ENCODE data around the gene TMEM214.

DNA sequence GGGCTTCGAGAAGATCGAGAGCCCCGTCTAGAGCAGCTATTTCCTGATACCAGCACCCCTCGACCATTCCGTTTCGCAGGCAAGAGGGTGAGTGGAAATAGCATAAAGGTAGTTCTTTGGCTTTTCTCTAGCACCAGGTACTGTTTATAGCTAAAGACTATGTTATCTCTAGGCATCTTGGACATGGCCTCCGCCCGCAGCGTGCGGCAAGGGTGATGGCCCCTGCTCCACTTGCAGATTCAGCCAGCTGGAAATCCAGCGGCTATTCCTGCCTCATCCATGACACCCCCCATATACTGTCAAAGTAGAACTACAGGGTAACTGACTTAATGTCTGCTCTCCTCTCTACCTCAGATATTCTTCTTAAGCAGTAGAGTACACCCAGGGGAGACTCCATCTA lies 22.0 kb downstream of the TMEM214 start:
- TF ChIP-seq, protein P1, sequence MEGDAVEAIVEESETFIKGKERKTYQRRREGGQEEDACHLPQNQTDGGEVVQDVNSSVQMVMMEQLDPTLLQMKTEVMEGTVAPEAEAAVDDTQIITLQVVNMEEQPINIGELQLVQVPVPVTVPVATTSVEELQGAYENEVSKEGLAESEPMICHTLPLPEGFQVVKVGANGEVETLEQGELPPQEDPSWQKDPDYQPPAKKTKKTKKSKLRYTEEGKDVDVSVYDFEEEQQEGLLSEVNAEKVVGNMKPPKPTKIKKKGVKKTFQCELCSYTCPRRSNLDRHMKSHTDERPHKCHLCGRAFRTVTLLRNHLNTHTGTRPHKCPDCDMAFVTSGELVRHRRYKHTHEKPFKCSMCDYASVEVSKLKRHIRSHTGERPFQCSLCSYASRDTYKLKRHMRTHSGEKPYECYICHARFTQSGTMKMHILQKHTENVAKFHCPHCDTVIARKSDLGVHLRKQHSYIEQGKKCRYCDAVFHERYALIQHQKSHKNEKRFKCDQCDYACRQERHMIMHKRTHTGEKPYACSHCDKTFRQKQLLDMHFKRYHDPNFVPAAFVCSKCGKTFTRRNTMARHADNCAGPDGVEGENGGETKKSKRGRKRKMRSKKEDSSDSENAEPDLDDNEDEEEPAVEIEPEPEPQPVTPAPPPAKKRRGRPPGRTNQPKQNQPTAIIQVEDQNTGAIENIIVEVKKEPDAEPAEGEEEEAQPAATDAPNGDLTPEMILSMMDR (IDR thresholded peaks at IDR 0.05): no peak
- TF ChIP-seq ZFX (IDR thresholded peaks at IDR 0.05; ENCODE audit: borderline replicate concordance): no peak

Data from 22Rv1 (cell line).